Natural killer cell (primary cell): ENCODE results near the gene HES1. TPM values are rescaled to one million over a fixed set of nuclear protein-coding genes. Genes with fewer than 3 reads are reported as not detected.

Experiments
- ATAC-seq, 3 donors: fragments of 150-1000 bp in 2 of 3; fragments of 200-7000 bp in 1 of 3; cut with Tn5 transposase; 1 replicate in 1 of 3; 2 replicates in 2 of 3; pipeline ENCODE4 v1.10.0; 2021; ENCODE audit warnings: mild to moderate bottlenecking in 2 of 3, moderate library complexity in 2 of 3
- DNase-seq, 2 donors: peaks; one replicate each; pipeline versions ENCODE4 v3.0.0 to v3.0.0-alpha.2; 2013 to 2021; ENCODE audit warnings: mixed read lengths in 1 of 2
- H3K27ac ChIP-seq: one replicate; pipeline ENCODE4 v1.5.1; 2013; ENCODE audit warnings: mild to moderate bottlenecking, low read length
- H3K27me3 ChIP-seq: one replicate; pipeline ENCODE4 v1.6.1; 2013; ENCODE audit warnings: low read length; ENCODE audit not compliant: control insufficient read depth, insufficient read depth
- H3K36me3 ChIP-seq: one replicate; pipeline ENCODE4 v1.6.1; 2013; ENCODE audit warnings: low read length; ENCODE audit not compliant: control insufficient read depth, insufficient read depth
- H3K4me1 ChIP-seq: one replicate; pipeline ENCODE4 v1.6.1; 2013; ENCODE audit warnings: low read length; ENCODE audit not compliant: control insufficient read depth, insufficient read depth
- H3K4me3 ChIP-seq: one replicate; pipeline ENCODE4 v1.5.1; 2013; ENCODE audit warnings: low read length
- H3K9me3 ChIP-seq: one replicate; pipeline ENCODE4 v1.6.1; 2013; ENCODE audit warnings: low read length; ENCODE audit not compliant: control insufficient read depth, insufficient read depth
- H3K27ac Mint-ChIP-seq, 2 donors: one replicate each; pipeline ENCODE4 v1.8.0; 2022; ENCODE audit warnings: mild to moderate bottlenecking in 2 of 2, mixed read lengths in 2 of 2, moderate library complexity in 1 of 2
- H3K27me3 Mint-ChIP-seq, 2 donors: one replicate each; pipeline ENCODE4 v1.8.0; 2022; ENCODE audit warnings: low read depth in 2 of 2, mixed read lengths in 2 of 2
- H3K36me3 Mint-ChIP-seq: one replicate; pipeline ENCODE4 v1.8.0; 2022; ENCODE audit warnings: mixed read lengths
- H3K4me1 Mint-ChIP-seq, 2 donors: one replicate each; pipeline ENCODE4 v1.8.0; 2022; ENCODE audit warnings: mixed read lengths in 2 of 2
- H3K4me3 Mint-ChIP-seq: one replicate; pipeline ENCODE4 v1.8.0; 2022; ENCODE audit warnings: mild to moderate bottlenecking, moderate library complexity, mixed read lengths
- H3K9me3 Mint-ChIP-seq, 2 donors: one replicate each; pipeline ENCODE4 v1.8.0; 2022; ENCODE audit warnings: mixed read lengths in 2 of 2
- WGBS: methylation state at CpG from one replicate; pipeline ENCODE4 v1.1.7; 2013; ENCODE audit warnings: missing lambda C conversion rate; ENCODE audit not compliant: insufficient coverage; 5-methylcytosine and 5-hydroxymethylcytosine counted together
- intact Hi-C: fragments of 100-400 bp; cut with micrococcal nuclease; formaldehyde crosslinking; loops from one replicate; pipeline ENCODE4 v1.14.2; 2022
- total RNA-seq, 4 donors: library from RNA; stranded (reverse); fragments of 120-200 nt in 1 of 4; gene quantifications; one replicate each; pipeline versions ENCODE4 v1.2.3 to v1.2.4, GENCODE V29; 2013 to 2022
- TF ChIP-seq, protein P1 (sequence below): fragments of 200-600 bp; IDR thresholded peaks from one replicate; pipeline ENCODE4 v1.8.0; 2022; ENCODE audit warnings: antibody characterized with exemption

The HES1 gene
- total RNA-seq, 3 donors from 2014 or later (not counting 1 experiment from before 2014, with no cell fraction given) = 1.5 to 4.4 (median 2.2) TPM

GRCh38 chr3:194118920-194119319 is 17.0 kb upstream of the HES1 start:
- H3K27ac Mint-ChIP-seq = no peak overlapping the region
- H3K27ac ChIP-seq = no peak overlapping the region
- no peak for ATAC-seq
- H3K27me3 Mint-ChIP-seq = peaks cover 41 to 56% of the 10 kb centered on the region in 2 donors
- H3K36me3 ChIP-seq = no peaks in the 10 kb centered on the region
- no peak for DNase-seq
- no peaks in the 10 kb centered on the region for H3K9me3 Mint-ChIP-seq
- no peaks in the 10 kb centered on the region for H3K9me3 ChIP-seq
- no peak overlapping the region for H3K4me3 ChIP-seq
- no peaks in the 10 kb centered on the region for H3K4me1 Mint-ChIP-seq
- 87% methylated on average over 7 of the region's 7 CpGs for WGBS
- peaks cover 5% of the 10 kb centered on the region for H3K4me1 ChIP-seq
- no peaks in the 10 kb centered on the region for H3K36me3 Mint-ChIP-seq
- TF ChIP-seq, protein P1, sequence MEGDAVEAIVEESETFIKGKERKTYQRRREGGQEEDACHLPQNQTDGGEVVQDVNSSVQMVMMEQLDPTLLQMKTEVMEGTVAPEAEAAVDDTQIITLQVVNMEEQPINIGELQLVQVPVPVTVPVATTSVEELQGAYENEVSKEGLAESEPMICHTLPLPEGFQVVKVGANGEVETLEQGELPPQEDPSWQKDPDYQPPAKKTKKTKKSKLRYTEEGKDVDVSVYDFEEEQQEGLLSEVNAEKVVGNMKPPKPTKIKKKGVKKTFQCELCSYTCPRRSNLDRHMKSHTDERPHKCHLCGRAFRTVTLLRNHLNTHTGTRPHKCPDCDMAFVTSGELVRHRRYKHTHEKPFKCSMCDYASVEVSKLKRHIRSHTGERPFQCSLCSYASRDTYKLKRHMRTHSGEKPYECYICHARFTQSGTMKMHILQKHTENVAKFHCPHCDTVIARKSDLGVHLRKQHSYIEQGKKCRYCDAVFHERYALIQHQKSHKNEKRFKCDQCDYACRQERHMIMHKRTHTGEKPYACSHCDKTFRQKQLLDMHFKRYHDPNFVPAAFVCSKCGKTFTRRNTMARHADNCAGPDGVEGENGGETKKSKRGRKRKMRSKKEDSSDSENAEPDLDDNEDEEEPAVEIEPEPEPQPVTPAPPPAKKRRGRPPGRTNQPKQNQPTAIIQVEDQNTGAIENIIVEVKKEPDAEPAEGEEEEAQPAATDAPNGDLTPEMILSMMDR = no peak
- intact Hi-C loops = no loop called here
- H3K4me3 Mint-ChIP-seq = no peak overlapping the region
- no peaks in the 10 kb centered on the region for H3K27me3 ChIP-seq

DNA sequence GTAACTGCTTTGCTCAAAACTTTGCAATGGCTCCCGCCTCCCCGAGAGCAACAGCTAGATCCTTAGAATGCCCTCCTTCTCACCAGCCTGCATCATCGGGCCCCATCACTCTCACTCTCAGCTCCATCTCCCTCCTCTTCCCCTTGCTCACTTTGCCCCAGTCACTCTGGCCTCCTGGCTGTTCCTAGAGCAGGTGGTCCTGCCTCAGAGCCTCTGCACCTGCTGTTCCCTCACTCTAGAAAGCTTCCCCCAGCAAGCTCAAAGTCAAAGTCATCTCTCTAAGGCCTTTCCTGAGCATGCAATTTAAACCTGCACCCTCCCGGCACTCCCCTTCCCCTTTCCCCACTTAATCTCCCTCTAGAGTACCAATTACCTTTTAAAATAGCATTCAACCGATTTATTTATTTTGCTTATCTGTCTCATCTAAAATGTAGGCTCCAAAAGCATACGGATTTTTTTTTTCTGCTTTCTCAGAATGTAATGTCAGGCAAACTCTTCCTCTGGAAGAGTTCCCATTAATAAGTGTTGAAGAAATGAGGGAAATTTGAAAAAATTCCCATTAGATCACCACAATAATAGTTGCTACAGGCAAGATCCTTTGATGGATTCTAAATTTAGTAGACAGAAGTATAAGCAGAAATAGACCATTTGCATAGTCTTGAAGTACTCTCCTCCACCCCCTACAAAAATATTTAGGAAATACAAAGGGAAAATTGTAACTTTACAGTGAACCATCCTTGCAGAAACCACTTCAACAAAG is 15.9 kb upstream of the HES1 start:
- Histone ChIP-seq H3K36me3 (no peaks in the 10 kb centered on the region), H3K4me3 (no peak overlapping the region), H3K27me3 (no peaks in the 10 kb centered on the region), H3K4me1 (peaks cover 5% of the 10 kb centered on the region), H3K27ac (no peak overlapping the region), H3K9me3 (no peaks in the 10 kb centered on the region)
- no peaks in the 10 kb centered on the region for H3K4me1 Mint-ChIP-seq
- no peaks in the 10 kb centered on the region for H3K36me3 Mint-ChIP-seq
- peaks cover 41 to 67% of the 10 kb centered on the region in 2 donors for H3K27me3 Mint-ChIP-seq
- DNase-seq (no peak), ATAC-seq (no peak)
- H3K9me3 Mint-ChIP-seq = no peaks in the 10 kb centered on the region
- intact Hi-C loops = no loop called here
- TF ChIP-seq, protein P1 = no peak
- no peak overlapping the region for H3K4me3 Mint-ChIP-seq
- WGBS = 89% methylated on average over 5 of the region's 6 CpGs
- no peak overlapping the region for H3K27ac Mint-ChIP-seq

GRCh38 chr3:194120789-194121770 is 14.9 kb upstream of the HES1 start:
- Mint-ChIP-seq H3K27ac (no peak overlapping the region), H3K27me3 (peaks cover 41 to 70% of the 10 kb centered on the region in 2 donors), H3K4me3 (no peak overlapping the region), H3K9me3 (no peaks in the 10 kb centered on the region), H3K4me1 (no peaks in the 10 kb centered on the region), H3K36me3 (no peaks in the 10 kb centered on the region)
- H3K4me1 ChIP-seq = peaks cover 5% of the 10 kb centered on the region
- no peak overlapping the region for H3K4me3 ChIP-seq
- ATAC-seq = no peak
- intact Hi-C loops = no loop called here
- TF ChIP-seq, protein P1 = no peak
- WGBS = 72% methylated on average over 11 of the region's 13 CpGs
- no peaks in the 10 kb centered on the region for H3K9me3 ChIP-seq
- H3K27me3 ChIP-seq = no peaks in the 10 kb centered on the region
- DNase-seq = no peak
- no peaks in the 10 kb centered on the region for H3K36me3 ChIP-seq
- no peak overlapping the region for H3K27ac ChIP-seq
